ENCODE results near the gene CCDC188. TPM values are rescaled to one million over a fixed set of nuclear protein-coding genes. Genes with fewer than 3 reads are reported as not detected.

CCDC188 gene
- total and polyA plus RNA-seq, 2 donors (not counting 1 experiment from before 2014, with no cell fraction given): not detected

DNA sequence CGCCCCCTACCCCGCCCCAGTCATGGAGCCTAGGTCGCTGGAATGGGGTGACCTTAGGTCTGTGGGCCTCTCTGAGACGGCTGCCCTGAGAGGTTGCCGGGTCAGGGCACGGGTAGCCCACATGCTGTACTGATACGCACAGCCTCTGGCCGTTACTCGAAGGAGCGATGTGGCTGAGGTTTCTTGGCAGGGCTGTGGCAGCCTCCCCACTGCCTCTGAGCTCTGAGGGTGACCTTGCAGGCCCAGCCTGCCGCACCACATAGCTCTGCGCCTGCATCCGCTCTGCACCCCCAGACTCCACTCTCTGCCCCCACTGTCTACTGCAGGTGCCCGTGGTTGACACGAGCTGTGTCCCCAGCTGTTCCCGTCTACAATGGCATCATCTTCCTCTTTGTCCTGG is 12.0 kb downstream of the CCDC188 start:
- Mint-ChIP-seq H3K9me3 (ENCODE audit: insufficient read depth) (no peaks in the 10 kb centered on the region), H3K27ac (no peak overlapping the region), H3K27me3 (no peaks in the 10 kb centered on the region), H3K4me1 (peaks cover 30% of the 10 kb centered on the region), H3K4me3 (no peak overlapping the region)
- Histone ChIP-seq H2AFZ (ENCODE audit: insufficient read depth, low read depth, low read length, poor library complexity, severe bottlenecking) (no peak overlapping the region), H4K20me1 (ENCODE audit: control insufficient read depth, insufficient read depth, low read length, poor library complexity, severe bottlenecking) (peaks cover 54% of the 10 kb centered on the region), H3K9ac (ENCODE audit: low read length) (no peak overlapping the region), H3K36me3 (replicated peaks in 1 of 2; ENCODE audit: control extremely low read depth in 1 of 2, control insufficient read depth in 1 of 2, extremely low read depth in 1 of 2, insufficient read depth in 2 of 2, low read length in 1 of 2) (peaks cover 0 to 7% of the 10 kb centered on the region in 2 experiments), H3K4me1 (ENCODE audit: control insufficient read depth in 2 of 2, insufficient read depth in 2 of 2, low read length in 2 of 2) (peaks cover 3 to 28% of the 10 kb centered on the region in 2 donors), H3K4me2 (replicated peaks; ENCODE audit: low read depth, low read length, poor library complexity, severe bottlenecking) (no peak overlapping the region), H3K27ac (ENCODE audit: low read length in 2 of 2) (no peak overlapping the region), H3K9me3 (ENCODE audit: control extremely low read depth in 1 of 3, control insufficient read depth in 2 of 3, insufficient read depth in 1 of 3, low read length in 2 of 3) (no peaks in the 10 kb centered on the region), H3K79me2 (ENCODE audit: control insufficient read depth, insufficient read depth, low read length) (peaks cover 30% of the 10 kb centered on the region), H3K4me3 (ENCODE audit: control extremely low read depth in 1 of 5, extremely low read depth in 1 of 5, insufficient read depth in 1 of 5, low read depth in 2 of 5, low read length in 4 of 5) (no peak overlapping the region), H3K27me3 (replicated peaks in 1 of 4; ENCODE audit: control extremely low read depth in 1 of 4, control insufficient read depth in 3 of 4, insufficient read depth in 4 of 4, low read length in 3 of 4) (no peaks in the 10 kb centered on the region)
- CTCF ChIA-PET: no interaction called here
- WGBS (ENCODE audit: insufficient coverage): 84% methylated on average over 16 of the region's 16 CpGs
- DNase-seq (no peak), ATAC-seq (ENCODE audit: low read depth) (no peak)
- TF ChIP-seq EZH2 (IDR thresholded peaks at IDR 0.05; ENCODE audit: borderline replicate concordance, insufficient read depth, low read depth, low read length, poor library complexity, severe bottlenecking): no peak
- TF ChIP-seq, protein P1, sequence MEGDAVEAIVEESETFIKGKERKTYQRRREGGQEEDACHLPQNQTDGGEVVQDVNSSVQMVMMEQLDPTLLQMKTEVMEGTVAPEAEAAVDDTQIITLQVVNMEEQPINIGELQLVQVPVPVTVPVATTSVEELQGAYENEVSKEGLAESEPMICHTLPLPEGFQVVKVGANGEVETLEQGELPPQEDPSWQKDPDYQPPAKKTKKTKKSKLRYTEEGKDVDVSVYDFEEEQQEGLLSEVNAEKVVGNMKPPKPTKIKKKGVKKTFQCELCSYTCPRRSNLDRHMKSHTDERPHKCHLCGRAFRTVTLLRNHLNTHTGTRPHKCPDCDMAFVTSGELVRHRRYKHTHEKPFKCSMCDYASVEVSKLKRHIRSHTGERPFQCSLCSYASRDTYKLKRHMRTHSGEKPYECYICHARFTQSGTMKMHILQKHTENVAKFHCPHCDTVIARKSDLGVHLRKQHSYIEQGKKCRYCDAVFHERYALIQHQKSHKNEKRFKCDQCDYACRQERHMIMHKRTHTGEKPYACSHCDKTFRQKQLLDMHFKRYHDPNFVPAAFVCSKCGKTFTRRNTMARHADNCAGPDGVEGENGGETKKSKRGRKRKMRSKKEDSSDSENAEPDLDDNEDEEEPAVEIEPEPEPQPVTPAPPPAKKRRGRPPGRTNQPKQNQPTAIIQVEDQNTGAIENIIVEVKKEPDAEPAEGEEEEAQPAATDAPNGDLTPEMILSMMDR (IDR thresholded peaks at IDR 0.05): no peak
- intact Hi-C loops (cut with micrococcal nuclease): no loop called here
- POLR2A ChIA-PET: no interaction called here

DNA sequence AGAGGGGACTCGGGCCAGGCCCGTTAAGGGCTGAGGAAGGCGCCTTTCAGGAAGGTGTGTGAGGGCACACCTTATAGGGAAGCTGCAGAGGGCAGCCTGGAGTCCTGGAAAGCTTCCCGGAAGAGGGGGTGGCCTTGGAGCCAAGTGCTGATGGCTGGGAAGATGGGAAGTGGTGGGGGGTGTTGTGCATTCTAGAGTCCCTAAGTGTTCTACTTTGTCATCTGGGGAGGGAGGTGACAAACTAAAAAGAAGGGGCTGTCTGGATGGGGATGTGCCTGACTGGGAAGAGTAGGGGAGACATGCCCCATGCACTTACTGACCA is 12.5 kb downstream of the CCDC188 start:
- H3K36me3 ChIP-seq (replicated peaks in 1 of 2; ENCODE audit: control extremely low read depth in 1 of 2, control insufficient read depth in 1 of 2, extremely low read depth in 1 of 2, insufficient read depth in 2 of 2, low read length in 1 of 2): peaks cover 0 to 7% of the 10 kb centered on the region in 2 experiments
- TF ChIP-seq EZH2 (IDR thresholded peaks at IDR 0.05; ENCODE audit: borderline replicate concordance, insufficient read depth, low read depth, low read length, poor library complexity, severe bottlenecking): no peak
- TF ChIP-seq, protein P1 (IDR thresholded peaks at IDR 0.05): no peak
- ChIA-PET POLR2A (no interaction called here), CTCF (no interaction called here)
- no peak overlapping the region for H3K4me3 ChIP-seq (ENCODE audit: control extremely low read depth in 1 of 5, extremely low read depth in 1 of 5, insufficient read depth in 1 of 5, low read depth in 2 of 5, low read length in 4 of 5)
- no peaks in the 10 kb centered on the region for H3K27me3 Mint-ChIP-seq
- intact Hi-C loops (cut with micrococcal nuclease): no loop called here
- ATAC-seq (ENCODE audit: low read depth): no peak
- no peak overlapping the region for H2AFZ ChIP-seq (ENCODE audit: insufficient read depth, low read depth, low read length, poor library complexity, severe bottlenecking)
- no peaks in the 10 kb centered on the region for H3K27me3 ChIP-seq (replicated peaks in 1 of 4; ENCODE audit: control extremely low read depth in 1 of 4, control insufficient read depth in 3 of 4, insufficient read depth in 4 of 4, low read length in 3 of 4)
- H3K79me2 ChIP-seq (ENCODE audit: control insufficient read depth, insufficient read depth, low read length): peaks cover 34% of the 10 kb centered on the region
- H3K4me2 ChIP-seq (replicated peaks; ENCODE audit: low read depth, low read length, poor library complexity, severe bottlenecking): no peak overlapping the region
- no peak overlapping the region for H3K4me3 Mint-ChIP-seq
- H3K4me1 Mint-ChIP-seq: peaks cover 33% of the 10 kb centered on the region
- no peaks in the 10 kb centered on the region for H3K9me3 Mint-ChIP-seq (ENCODE audit: insufficient read depth)
- H3K9me3 ChIP-seq (ENCODE audit: control extremely low read depth in 1 of 3, control insufficient read depth in 2 of 3, insufficient read depth in 1 of 3, low read length in 2 of 3): no peaks in the 10 kb centered on the region
- H3K4me1 ChIP-seq (ENCODE audit: control insufficient read depth in 2 of 2, insufficient read depth in 2 of 2, low read length in 2 of 2): peaks cover 3 to 31% of the 10 kb centered on the region in 2 donors
- no peak overlapping the region for H3K27ac Mint-ChIP-seq
- H3K27ac ChIP-seq (ENCODE audit: low read length in 2 of 2): no peak overlapping the region
- no peak overlapping the region for H3K9ac ChIP-seq (ENCODE audit: low read length)
- no peak for DNase-seq
- WGBS (ENCODE audit: insufficient coverage): 100% methylated on average over 4 of the region's 4 CpGs
- peaks cover 59% of the 10 kb centered on the region for H4K20me1 ChIP-seq (ENCODE audit: control insufficient read depth, insufficient read depth, low read length, poor library complexity, severe bottlenecking)
